DND-41 (cell line): ENCODE measurements around the gene C1R.

Source experiments
- ATAC-seq: fragments of 200-7000 bp; cut with Tn5 transposase; 3 replicates; pipeline ENCODE4 v1.9.1; 2021; ENCODE audit warnings: low read depth; ENCODE audit not compliant: insufficient read depth
- DNase-seq: peaks from one replicate; pipeline ENCODE4 v3.0.0-alpha.2; 2020
- H2AFZ ChIP-seq: 2 replicates; pipeline ENCODE4 v1.6.0; 2012; ENCODE audit warnings: low read depth, low read length
- H3K27ac ChIP-seq: 2 replicates; pipeline ENCODE4 v1.5.1; 2012; ENCODE audit warnings: low read length, inconsistent platforms
- H3K27me3 ChIP-seq: fragments of 200-600 bp; sonication (generic); 2 replicates; pipeline ENCODE4 v1.6.0; 2012; ENCODE audit warnings: low read length, mild to moderate bottlenecking, inconsistent platforms; ENCODE audit not compliant: insufficient read depth, poor library complexity
- H3K36me3 ChIP-seq: 2 replicates; pipeline ENCODE4 v1.5.1; 2012; ENCODE audit warnings: low read length, inconsistent platforms; ENCODE audit not compliant: insufficient read depth
- H3K4me1 ChIP-seq: 2 replicates; pipeline ENCODE4 v1.5.1; 2012; ENCODE audit warnings: mild to moderate bottlenecking, low read length; ENCODE audit not compliant: insufficient read depth
- H3K4me2 ChIP-seq: 2 replicates; pipeline ENCODE4 v1.6.0; 2012; ENCODE audit warnings: mild to moderate bottlenecking, moderate library complexity, low read length, inconsistent platforms; ENCODE audit not compliant: insufficient read depth
- H3K4me3 ChIP-seq, 2 experiments: fragments of 200-600 bp in 1 of 2; shearing (Covaris generic) in 1 of 2; 2 replicates each; pipeline ENCODE4 v1.5.1; 2012 to 2016; ENCODE audit warnings: inconsistent platforms in 2 of 2, low read length in 2 of 2, mild to moderate bottlenecking in 2 of 2, low read depth in 1 of 2, moderate library complexity in 1 of 2
- H3K79me2 ChIP-seq: 2 replicates; pipeline ENCODE4 v1.6.0; 2012; ENCODE audit warnings: low read length, inconsistent platforms; ENCODE audit not compliant: insufficient read depth
- H3K9ac ChIP-seq: 2 replicates; pipeline ENCODE4 v1.6.0; 2012; ENCODE audit warnings: low read depth, mild to moderate bottlenecking, inconsistent platforms, low read length, moderate library complexity
- H3K9me3 ChIP-seq: 2 replicates; pipeline ENCODE4 v1.5.1; 2012; ENCODE audit warnings: low read length, moderate library complexity, mild to moderate bottlenecking, inconsistent platforms; ENCODE audit not compliant: insufficient read depth, severe bottlenecking
- H4K20me1 ChIP-seq: 2 replicates; pipeline ENCODE4 v1.6.0; 2012; ENCODE audit warnings: low read length; ENCODE audit not compliant: insufficient read depth
- CTCF ChIP-seq: IDR thresholded peaks from 2 replicates; pipeline ENCODE4 v1.5.1; 2012; ENCODE audit warnings: borderline replicate concordance, low read length, moderate library complexity, mild to moderate bottlenecking; ENCODE audit not compliant: poor library complexity, severe bottlenecking; ENCODE audit errors: extremely low read depth
- EZH2 ChIP-seq: IDR thresholded peaks from 3 replicates; pipeline ENCODE4 v1.6.1; 2012; ENCODE audit warnings: borderline replicate concordance, low read depth, mild to moderate bottlenecking, moderate library complexity, low read length, inconsistent platforms; ENCODE audit not compliant: severe bottlenecking

Gene C1R

GRCh38 chr12:7101047-7101693 lies 8.9 kb upstream of the C1R start:
- Histone ChIP-seq H3K79me2 (no peaks in the 10 kb centered on the region), H2AFZ (no peak overlapping the region), H3K36me3 (peaks cover 7% of the 10 kb centered on the region), H3K27me3 (no peaks in the 10 kb centered on the region), H3K9me3 (peaks cover 2% of the 10 kb centered on the region), H3K4me1 (no peaks in the 10 kb centered on the region), H3K4me2 (no peak overlapping the region), H3K4me3 (no peak overlapping the region), H3K27ac (no peak overlapping the region), H4K20me1 (no peaks in the 10 kb centered on the region), H3K9ac (no peak overlapping the region)
- DNase-seq, result no peak
- ATAC-seq, result no peak
- TF ChIP-seq CTCF (no peak), EZH2 (no peak)

- DNase-seq (no peak), ATAC-seq (no peak)
- Histone ChIP-seq H4K20me1 (no peaks in the 10 kb centered on the region), H3K79me2 (no peaks in the 10 kb centered on the region), H3K4me1 (no peaks in the 10 kb centered on the region), H3K9ac (no peak overlapping the region), H3K36me3 (peaks cover 7% of the 10 kb centered on the region), H3K27me3 (no peaks in the 10 kb centered on the region), H3K9me3 (no peaks in the 10 kb centered on the region), H2AFZ (no peak overlapping the region), H3K27ac (no peak overlapping the region), H3K4me3 (no peak overlapping the region), H3K4me2 (no peak overlapping the region)
- TF ChIP-seq CTCF (no peak), EZH2 (no peak)
Observed at GRCh38 chr12:7100239-7100638, 8.0 kb upstream of the C1R start.

GRCh38 chr12:7099290-7099996 lies 7.2 kb upstream of the C1R start:
- H3K27me3 ChIP-seq, result no peaks in the 10 kb centered on the region
- no peak overlapping the region for H3K27ac ChIP-seq
- TF ChIP-seq EZH2 (no peak), CTCF (no peak)
- no peak for ATAC-seq
- H3K36me3 ChIP-seq, result peaks cover 7% of the 10 kb centered on the region
- H3K9me3 ChIP-seq, result no peaks in the 10 kb centered on the region
- no peaks in the 10 kb centered on the region for H3K4me1 ChIP-seq
- H2AFZ ChIP-seq, result no peak overlapping the region
- no peaks in the 10 kb centered on the region for H4K20me1 ChIP-seq
- H3K4me3 ChIP-seq, result no peak overlapping the region
- H3K4me2 ChIP-seq, result no peak overlapping the region
- no peak overlapping the region for H3K9ac ChIP-seq
- no peaks in the 10 kb centered on the region for H3K79me2 ChIP-seq
- no peak for DNase-seq
